Measurements from ENCODE around the gene PCED1B. TPM values are rescaled to one million over a fixed set of nuclear protein-coding genes. Genes with fewer than 3 reads are reported as not detected.
A peak's percentile ranks its signal among the peaks of the same experiment; 100 is the strongest.

The PCED1B gene
- total and polyA plus RNA-seq, 9 donors, result 0.22 to 0.94 (median 0.53) TPM

DNA sequence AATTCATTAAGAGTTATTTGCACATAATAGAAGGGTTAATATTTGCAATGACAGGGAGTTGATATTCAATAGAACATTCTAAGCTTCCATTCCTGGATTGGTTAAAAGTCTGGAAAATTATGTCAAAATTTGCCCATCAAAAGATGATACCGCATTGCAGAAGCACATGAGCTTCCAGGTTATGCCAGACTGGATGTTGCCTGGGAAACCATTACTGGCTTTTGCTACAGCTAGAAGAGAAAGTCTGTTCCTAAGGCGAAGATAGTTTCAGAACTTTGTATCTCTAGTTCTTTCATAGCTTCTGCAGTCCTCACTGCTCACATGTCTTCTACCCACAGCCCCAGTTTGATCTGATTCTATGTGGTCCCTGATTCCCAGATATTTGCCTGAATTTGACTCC, 122.8 kb downstream of the PCED1B start:
- WGBS (ENCODE audit: insufficient coverage), result 63% methylated on average over 1 of the region's 2 CpGs
- no peak for DNase-seq
- no peaks in the 10 kb centered on the region for H3K27me3 ChIP-seq (ENCODE audit: control insufficient read depth, insufficient read depth, low read length)

DNA sequence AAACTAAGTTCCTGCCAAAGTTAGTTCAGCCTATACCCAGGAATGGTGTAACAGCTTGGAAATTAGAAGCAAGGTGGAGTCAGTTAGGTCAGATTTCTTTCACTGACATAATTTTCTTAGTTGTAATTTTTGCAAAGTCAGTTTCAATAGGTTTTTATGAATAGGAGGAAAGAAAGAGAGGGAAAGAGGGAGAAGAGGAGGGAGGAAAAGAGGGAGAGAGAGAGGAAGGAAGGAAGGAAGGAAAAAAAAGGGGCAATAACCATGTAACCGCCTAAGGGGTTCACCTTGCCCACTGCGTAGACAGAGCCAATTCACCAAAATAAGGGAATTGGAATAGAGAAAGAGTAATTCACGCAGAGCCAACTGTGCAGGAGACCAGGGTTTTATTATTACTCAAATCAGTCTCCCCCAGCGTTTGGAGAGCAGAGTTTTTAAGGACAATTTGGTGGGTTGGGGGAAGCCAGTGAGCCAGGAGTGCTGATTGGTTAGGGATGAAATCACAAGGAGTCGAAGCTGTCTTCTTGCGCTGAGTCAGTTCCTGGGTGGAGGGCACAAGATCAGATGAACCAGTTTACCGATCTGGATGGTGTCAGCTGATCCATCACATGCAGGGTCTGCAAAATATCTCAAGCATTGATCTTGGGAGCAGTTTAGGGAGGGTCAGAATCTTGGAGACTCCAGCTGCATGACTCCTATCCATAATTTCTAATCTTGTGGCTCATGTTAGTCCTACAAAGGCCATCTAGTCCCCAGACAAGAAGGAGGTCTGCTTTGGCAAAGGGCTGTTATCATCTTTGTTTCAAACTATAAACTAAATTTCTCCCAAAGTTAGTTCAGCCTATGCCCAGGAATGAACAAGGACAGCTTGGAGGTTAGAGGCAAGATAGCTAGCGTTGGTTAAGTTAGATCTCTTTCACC, 126.4 kb downstream of the PCED1B start:
- Histone ChIP-seq H3K9me3 (replicated peaks; ENCODE audit: control insufficient read depth, low read depth, low read length) (no peaks in the 10 kb centered on the region), H3K27me3 (ENCODE audit: control insufficient read depth, insufficient read depth, low read length) (no peaks in the 10 kb centered on the region), H3K4me1 (ENCODE audit: control insufficient read depth, insufficient read depth, low read length) (no peaks in the 10 kb centered on the region), H3K4me3 (ENCODE audit: low read length) (no peak overlapping the region), H3K36me3 (ENCODE audit: control insufficient read depth, insufficient read depth, low read length) (no peaks in the 10 kb centered on the region), H3K27ac (ENCODE audit: low read length) (no peak overlapping the region)
- WGBS (ENCODE audit: insufficient coverage), result 72% methylated on average over 3 of the region's 8 CpGs
- DNase-seq, result no peak

More for the DNA sequence above, 122.8 kb downstream of the PCED1B start:
- Histone ChIP-seq H3K9me3 (replicated peaks; ENCODE audit: control insufficient read depth, low read depth, low read length) (no peaks in the 10 kb centered on the region), H3K36me3 (ENCODE audit: control insufficient read depth, insufficient read depth, low read length) (no peaks in the 10 kb centered on the region), H3K4me3 (ENCODE audit: low read length) (no peak overlapping the region), H3K27ac (ENCODE audit: low read length) (no peak overlapping the region), H3K4me1 (ENCODE audit: control insufficient read depth, insufficient read depth, low read length) (no peaks in the 10 kb centered on the region)

DNA sequence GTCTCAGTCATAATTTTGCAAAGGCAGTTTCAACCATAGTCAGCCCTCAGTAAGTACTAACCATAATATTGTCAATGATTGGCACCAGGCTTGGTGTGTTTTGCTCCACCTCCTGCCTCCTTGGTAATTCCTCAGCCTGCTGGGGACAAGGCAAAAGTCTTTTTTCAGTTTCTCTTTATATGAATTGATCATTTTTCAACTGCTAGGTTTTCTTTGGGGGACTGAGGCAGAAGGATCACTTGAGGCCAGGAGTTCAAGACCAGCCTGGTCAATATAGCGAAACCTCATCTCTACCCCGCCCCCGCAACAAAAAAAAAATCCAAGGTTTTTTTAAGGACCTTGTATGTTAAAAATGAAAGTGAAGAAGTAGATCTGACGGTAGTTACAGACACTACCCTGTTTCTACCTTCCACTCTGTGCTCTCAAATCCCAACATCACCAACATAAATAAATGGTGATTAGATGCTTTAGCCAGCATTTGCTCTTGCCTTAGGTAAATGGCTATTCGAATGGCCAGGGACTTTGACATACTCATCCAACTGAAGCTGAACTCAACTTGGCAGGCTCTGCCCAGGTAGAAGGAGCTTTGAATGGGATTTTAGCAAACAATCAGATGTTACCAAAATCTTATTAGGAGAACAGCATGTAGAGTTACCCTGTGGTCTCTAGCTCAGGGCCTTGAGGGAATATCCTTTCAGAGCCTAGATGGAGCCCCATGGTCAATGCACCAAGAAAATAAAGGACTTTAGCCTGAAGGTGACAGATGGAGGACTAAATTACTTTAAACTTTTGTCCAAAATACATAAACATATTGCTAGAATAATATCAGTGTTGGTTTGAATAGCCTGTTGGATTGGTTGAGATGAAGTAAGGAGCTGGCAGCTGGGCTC, 127.3 kb downstream of the PCED1B start:
- H3K27ac ChIP-seq (ENCODE audit: low read length), result no peak overlapping the region
- no peak for DNase-seq
- H3K27me3 ChIP-seq (ENCODE audit: control insufficient read depth, insufficient read depth, low read length), result no peaks in the 10 kb centered on the region
- no peak overlapping the region for H3K4me3 ChIP-seq (ENCODE audit: low read length)
- H3K9me3 ChIP-seq (replicated peaks; ENCODE audit: control insufficient read depth, low read depth, low read length), result no peaks in the 10 kb centered on the region
- no peaks in the 10 kb centered on the region for H3K4me1 ChIP-seq (ENCODE audit: control insufficient read depth, insufficient read depth, low read length)
- no CpG with 5 or more reads among the region's 5 CpGs for WGBS (ENCODE audit: insufficient coverage)
- no peaks in the 10 kb centered on the region for H3K36me3 ChIP-seq (ENCODE audit: control insufficient read depth, insufficient read depth, low read length)

DNA sequence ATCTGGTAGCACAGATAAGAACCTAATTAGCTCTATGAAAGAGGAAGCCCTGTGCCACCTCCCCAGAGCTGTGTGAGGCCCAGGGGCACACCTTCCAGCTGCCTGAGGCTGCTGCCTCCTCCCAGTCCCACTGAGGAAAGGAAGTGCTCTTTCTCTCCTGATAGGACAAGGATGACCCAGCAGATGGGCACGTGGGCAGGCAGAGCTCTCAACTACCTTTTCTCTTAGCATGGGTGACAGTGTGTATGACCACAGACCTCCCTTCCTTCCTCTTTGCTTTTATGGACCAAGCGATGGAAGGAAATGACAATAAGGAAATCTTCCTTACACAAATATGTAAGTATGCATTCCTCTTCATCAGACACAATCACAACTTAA, 127.9 kb downstream of the PCED1B start:
- no peaks in the 10 kb centered on the region for H3K27me3 ChIP-seq (ENCODE audit: control insufficient read depth, insufficient read depth, low read length)
- H3K27ac ChIP-seq (ENCODE audit: low read length), result no peak overlapping the region
- H3K4me3 ChIP-seq (ENCODE audit: low read length), result no peak overlapping the region
- peak; percentile 47 for DNase-seq
- H3K9me3 ChIP-seq (replicated peaks; ENCODE audit: control insufficient read depth, low read depth, low read length), result no peaks in the 10 kb centered on the region
- no peaks in the 10 kb centered on the region for H3K36me3 ChIP-seq (ENCODE audit: control insufficient read depth, insufficient read depth, low read length)
- no CpG with 5 or more reads among the region's 2 CpGs for WGBS (ENCODE audit: insufficient coverage)
- H3K4me1 ChIP-seq (ENCODE audit: control insufficient read depth, insufficient read depth, low read length), result no peaks in the 10 kb centered on the region

DNA sequence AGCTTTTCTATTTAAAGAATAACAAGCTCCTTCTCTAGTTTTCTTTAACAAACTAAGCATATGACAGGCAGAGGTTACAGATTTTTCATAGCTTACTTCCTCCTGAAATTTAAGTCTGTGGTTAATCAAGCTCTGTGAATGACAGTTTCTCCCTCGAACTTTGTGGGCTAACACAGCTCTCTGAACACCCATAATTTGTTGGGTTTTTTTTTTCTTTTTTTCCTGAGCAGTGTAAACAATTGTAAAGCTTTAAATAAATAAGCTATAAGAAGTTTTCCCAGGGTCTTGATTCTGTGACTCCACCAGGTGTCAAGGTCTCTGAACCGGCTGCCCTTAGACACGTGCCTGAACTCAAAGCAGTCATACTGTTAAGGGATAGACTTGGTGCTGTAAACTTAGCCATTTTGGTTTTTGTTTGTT, 128.4 kb downstream of the PCED1B start:
- WGBS (ENCODE audit: insufficient coverage), result 55% methylated on average over 2 of the region's 3 CpGs
- H3K4me1 ChIP-seq (ENCODE audit: control insufficient read depth, insufficient read depth, low read length), result no peaks in the 10 kb centered on the region
- H3K9me3 ChIP-seq (replicated peaks; ENCODE audit: control insufficient read depth, low read depth, low read length), result no peaks in the 10 kb centered on the region
- no peaks in the 10 kb centered on the region for H3K27me3 ChIP-seq (ENCODE audit: control insufficient read depth, insufficient read depth, low read length)
- H3K36me3 ChIP-seq (ENCODE audit: control insufficient read depth, insufficient read depth, low read length), result no peaks in the 10 kb centered on the region
- no peak for DNase-seq
- H3K27ac ChIP-seq (ENCODE audit: low read length), result no peak overlapping the region
- no peak overlapping the region for H3K4me3 ChIP-seq (ENCODE audit: low read length)

DNA sequence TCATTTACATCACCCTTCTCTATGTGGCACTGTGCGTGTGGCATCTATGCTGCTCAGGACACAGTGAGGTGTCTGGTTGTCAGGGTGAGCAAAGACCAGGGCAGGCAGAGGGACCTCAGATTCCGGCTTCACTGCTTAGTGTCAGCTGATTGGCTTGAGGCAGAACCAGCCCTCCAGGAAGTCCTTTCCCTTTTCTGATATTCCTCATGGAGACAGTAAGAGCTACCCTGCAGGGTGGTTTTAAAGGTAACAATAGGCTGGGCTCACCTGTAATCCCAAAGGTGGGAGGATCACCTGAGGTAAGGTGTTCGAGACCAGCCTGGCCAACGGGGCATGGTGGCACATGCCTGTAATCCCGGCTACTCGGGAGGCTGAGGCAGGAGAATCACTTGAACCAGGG, 129.6 kb downstream of the PCED1B start:
- Histone ChIP-seq H3K27me3 (ENCODE audit: control insufficient read depth, insufficient read depth, low read length) (no peaks in the 10 kb centered on the region), H3K36me3 (ENCODE audit: control insufficient read depth, insufficient read depth, low read length) (no peaks in the 10 kb centered on the region), H3K27ac (ENCODE audit: low read length) (no peak overlapping the region), H3K9me3 (replicated peaks; ENCODE audit: control insufficient read depth, low read depth, low read length) (no peaks in the 10 kb centered on the region), H3K4me1 (ENCODE audit: control insufficient read depth, insufficient read depth, low read length) (no peaks in the 10 kb centered on the region), H3K4me3 (ENCODE audit: low read length) (no peak overlapping the region)
- 86% methylated on average over 5 of the region's 6 CpGs for whole genome bisulfite sequencing (ENCODE audit: insufficient coverage)
- DNase-seq, result no peak

DNA sequence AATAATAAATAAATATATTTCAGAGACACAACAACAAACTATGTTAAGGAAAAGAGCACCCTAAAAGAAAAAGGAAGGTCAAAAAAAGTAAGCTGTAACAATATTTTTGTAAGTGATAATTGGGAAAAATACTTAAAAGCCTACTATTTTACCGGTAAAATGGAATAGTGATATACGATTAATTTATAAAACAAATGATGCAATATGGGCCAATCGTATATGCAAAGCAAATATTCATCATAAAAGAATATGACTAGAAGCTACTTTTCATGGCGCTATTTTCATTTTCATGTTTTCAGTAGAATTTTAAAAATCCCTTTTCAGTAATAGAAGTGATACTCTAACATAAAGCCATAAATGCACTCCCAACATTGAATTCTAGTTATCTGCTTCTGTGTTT, 131.4 kb downstream of the PCED1B start:
- Histone ChIP-seq H3K4me3 (ENCODE audit: low read length) (no peak overlapping the region), H3K27ac (ENCODE audit: low read length) (no peak overlapping the region), H3K4me1 (ENCODE audit: control insufficient read depth, insufficient read depth, low read length) (no peaks in the 10 kb centered on the region), H3K27me3 (ENCODE audit: control insufficient read depth, insufficient read depth, low read length) (no peaks in the 10 kb centered on the region), H3K36me3 (ENCODE audit: control insufficient read depth, insufficient read depth, low read length) (no peaks in the 10 kb centered on the region), H3K9me3 (replicated peaks; ENCODE audit: control insufficient read depth, low read depth, low read length) (no peaks in the 10 kb centered on the region)
- DNase-seq, result no peak
- WGBS (ENCODE audit: insufficient coverage), result no CpG with 5 or more reads among the region's 4 CpGs

DNA sequence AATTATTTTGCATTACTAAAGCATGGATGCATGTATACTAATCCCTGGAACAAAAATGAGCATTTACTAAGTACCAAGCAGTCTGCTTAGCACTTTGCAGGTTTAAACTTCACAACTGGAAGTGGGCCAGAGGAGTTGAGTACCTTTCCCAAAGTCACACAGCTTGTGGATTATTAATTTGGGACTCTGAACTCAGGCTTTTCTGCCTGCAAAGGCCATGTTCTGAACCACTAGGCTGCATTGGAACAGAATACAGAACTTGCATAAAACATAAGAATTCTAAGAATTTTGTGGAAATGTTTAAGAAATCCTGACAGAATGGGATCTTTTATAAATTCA, 133.2 kb downstream of the PCED1B start:
- H3K36me3 ChIP-seq (ENCODE audit: control insufficient read depth, insufficient read depth, low read length), result no peaks in the 10 kb centered on the region
- H3K9me3 ChIP-seq (replicated peaks; ENCODE audit: control insufficient read depth, low read depth, low read length), result no peaks in the 10 kb centered on the region
- H3K27me3 ChIP-seq (ENCODE audit: control insufficient read depth, insufficient read depth, low read length), result no peaks in the 10 kb centered on the region
- H3K4me1 ChIP-seq (ENCODE audit: control insufficient read depth, insufficient read depth, low read length), result no peaks in the 10 kb centered on the region
- DNase-seq, result no peak
- no peak overlapping the region for H3K4me3 ChIP-seq (ENCODE audit: low read length)
- H3K27ac ChIP-seq (ENCODE audit: low read length), result no peak overlapping the region

DNA sequence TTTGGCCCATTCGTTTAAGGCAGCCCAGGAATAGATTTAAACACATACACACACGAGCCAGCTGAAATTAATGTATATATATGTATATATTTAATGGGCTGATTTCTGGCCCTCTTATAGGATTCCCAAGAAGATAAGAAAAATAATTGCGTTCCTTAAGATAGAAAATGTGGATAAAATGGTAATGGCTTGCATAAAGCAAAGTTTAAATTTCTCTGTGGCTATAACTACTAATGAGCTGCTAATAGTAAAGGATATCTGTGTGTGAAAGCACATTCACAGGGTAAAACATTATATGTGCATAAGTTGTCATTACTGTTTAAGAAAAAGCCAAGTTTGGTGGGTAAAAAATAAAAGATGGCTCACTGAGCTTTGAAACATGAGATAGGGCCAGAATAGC, 134.0 kb downstream of the PCED1B start:
- no peak overlapping the region for H3K4me3 ChIP-seq (ENCODE audit: low read length)
- H3K4me1 ChIP-seq (ENCODE audit: control insufficient read depth, insufficient read depth, low read length), result no peaks in the 10 kb centered on the region
- H3K9me3 ChIP-seq (replicated peaks; ENCODE audit: control insufficient read depth, low read depth, low read length), result no peaks in the 10 kb centered on the region
- no peaks in the 10 kb centered on the region for H3K36me3 ChIP-seq (ENCODE audit: control insufficient read depth, insufficient read depth, low read length)
- no peaks in the 10 kb centered on the region for H3K27me3 ChIP-seq (ENCODE audit: control insufficient read depth, insufficient read depth, low read length)
- no CpG with 5 or more reads among the region's 3 CpGs for WGBS (ENCODE audit: insufficient coverage)
- no peak overlapping the region for H3K27ac ChIP-seq (ENCODE audit: low read length)
- no peak for DNase-seq

DNA sequence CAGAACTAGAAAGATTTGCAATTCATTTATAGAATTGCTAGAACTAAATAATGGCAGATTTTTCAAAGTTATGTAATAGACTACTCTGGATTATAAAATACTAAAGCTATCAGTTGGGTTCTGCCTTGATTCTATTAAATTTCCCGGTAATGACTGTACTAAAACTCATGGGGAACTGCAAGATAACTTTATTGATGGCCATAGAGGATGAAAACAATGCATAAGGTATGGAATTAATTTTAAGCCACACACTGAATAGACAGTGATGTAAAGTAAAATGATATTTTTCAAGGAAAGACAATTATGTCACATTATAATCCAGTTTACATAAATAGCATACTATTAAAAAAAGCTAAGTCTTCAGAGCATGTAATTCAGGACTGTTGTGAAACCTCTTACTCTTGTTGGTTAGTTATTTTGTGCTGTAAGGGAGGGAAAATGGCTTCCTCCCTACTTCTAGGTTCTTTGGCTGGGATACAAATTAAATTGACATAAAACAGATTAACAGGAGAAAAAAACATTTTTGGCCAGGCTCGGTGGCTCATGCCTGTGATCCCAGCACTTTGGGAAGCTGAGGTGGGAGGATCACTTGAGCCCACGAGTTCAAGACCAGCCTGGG, 134.7 kb downstream of the PCED1B start:
- Histone ChIP-seq H3K27me3 (ENCODE audit: control insufficient read depth, insufficient read depth, low read length) (no peaks in the 10 kb centered on the region), H3K36me3 (ENCODE audit: control insufficient read depth, insufficient read depth, low read length) (no peaks in the 10 kb centered on the region), H3K9me3 (replicated peaks; ENCODE audit: control insufficient read depth, low read depth, low read length) (no peaks in the 10 kb centered on the region), H3K4me1 (ENCODE audit: control insufficient read depth, insufficient read depth, low read length) (no peaks in the 10 kb centered on the region), H3K4me3 (ENCODE audit: low read length) (no peak overlapping the region), H3K27ac (ENCODE audit: low read length) (no peak overlapping the region)
- no peak for DNase-seq
- WGBS (ENCODE audit: insufficient coverage), result no CpG with 5 or more reads among the region's 3 CpGs
